Endodermal cell (in vitro differentiated cells): ENCODE measurements around the gene MINPP1. TPM values are rescaled to one million over a fixed set of nuclear protein-coding genes. Genes with fewer than 3 reads are reported as not detected.

Experiments used
- DNase-seq: peaks from one replicate; pipeline ENCODE4 v3.0.0-alpha.2; 2017
- H3K27ac ChIP-seq: 2 replicates; pipeline ENCODE4 v1.5.1; 2013; ENCODE audit warnings: mild to moderate bottlenecking, low read depth, low read length, moderate library complexity
- H3K27me3 ChIP-seq: 2 replicates; pipeline ENCODE4 v1.6.1; 2013; ENCODE audit warnings: mild to moderate bottlenecking, low read length, moderate library complexity; ENCODE audit not compliant: insufficient read depth, control insufficient read depth, poor library complexity, severe bottlenecking
- H3K36me3 ChIP-seq: 2 replicates; pipeline ENCODE4 v1.7.0; 2013; ENCODE audit warnings: mild to moderate bottlenecking, low read length, moderate library complexity; ENCODE audit not compliant: control insufficient read depth, insufficient read depth
- H3K4me1 ChIP-seq: one replicate; pipeline ENCODE4 v1.7.0; 2013; ENCODE audit warnings: low read length; ENCODE audit not compliant: control insufficient read depth, insufficient read depth
- H3K4me3 ChIP-seq: 2 replicates; pipeline ENCODE4 v1.5.1; 2013; ENCODE audit warnings: mild to moderate bottlenecking, low read length, moderate library complexity
- H3K9ac ChIP-seq: 2 replicates; pipeline ENCODE4 v1.6.1; 2013; ENCODE audit warnings: mild to moderate bottlenecking, low read length, moderate library complexity; ENCODE audit not compliant: poor library complexity, severe bottlenecking; ENCODE audit errors: extremely low read depth
- H3K9me3 ChIP-seq: 2 replicates; pipeline ENCODE4 v1.6.1; 2013; ENCODE audit warnings: mild to moderate bottlenecking, low read length, moderate library complexity; ENCODE audit not compliant: control insufficient read depth
- H3K27ac Mint-ChIP-seq: 2 replicates; pipeline ENCODE4 v1.8.0; 2020; ENCODE audit warnings: mixed read lengths
- H3K27me3 Mint-ChIP-seq: 2 replicates; pipeline ENCODE4 v1.8.0; 2021; ENCODE audit warnings: mild to moderate bottlenecking, mixed read lengths; ENCODE audit not compliant: insufficient read depth
- H3K36me3 Mint-ChIP-seq: 2 replicates; pipeline ENCODE4 v1.8.0; 2020; ENCODE audit warnings: low read depth, mixed read lengths
- H3K4me1 Mint-ChIP-seq: 2 replicates; pipeline ENCODE4 v1.8.0; 2020; ENCODE audit warnings: mixed read lengths
- H3K4me3 Mint-ChIP-seq: 2 replicates; pipeline ENCODE4 v1.8.0; 2020; ENCODE audit warnings: mild to moderate bottlenecking, moderate library complexity, mixed read lengths
- H3K9me3 Mint-ChIP-seq: 2 replicates; pipeline ENCODE4 v1.8.0; 2020; ENCODE audit warnings: mild to moderate bottlenecking, mixed read lengths
- CTCF ChIP-seq: fragments of 200-600 bp; sonication (generic); conservative IDR thresholded peaks from 2 replicates; pipeline ENCODE4 v1.5.0; 2021; ENCODE audit warnings: antibody characterized with exemption, mild to moderate bottlenecking
- WGBS, 2 experiments: methylation state at CpG; one replicate each; pipeline versions ENCODE4 v1.1.5 to v1.1.7; 2013; ENCODE audit warnings: missing lambda C conversion rate in 2 of 2, mixed read lengths in 1 of 2; ENCODE audit not compliant: insufficient coverage in 1 of 2, insufficient read length in 1 of 2; 5-methylcytosine and 5-hydroxymethylcytosine counted together
- total RNA-seq, 2 donors: library from RNA; stranded (reverse); fragmentation: NEBNext Ultra II Directional in 1 of 2; extraction: Animal tissue kit (Norgen Biotek cat#: 25700) in 1 of 2; gene quantifications; 2 replicates in 1 of 2; 3 replicates in 1 of 2; pipeline ENCODE4 v1.2.1, GENCODE V29; 2021

The MINPP1 gene
- total RNA-seq, 2 donors from 2014 or later: 32.4 to 40.4 TPM

- Mint-ChIP-seq H3K27me3 (no peaks in the 10 kb centered on the region), H3K36me3 (peaks cover 28% of the 10 kb centered on the region), H3K27ac (no peak overlapping the region), H3K4me3 (no peak overlapping the region), H3K4me1 (peaks cover 18% of the 10 kb centered on the region), H3K9me3 (no peaks in the 10 kb centered on the region)
- H3K36me3 ChIP-seq: peaks cover 49% of the 10 kb centered on the region
- DNase-seq: no peak
- no peaks in the 10 kb centered on the region for H3K27me3 ChIP-seq
- H3K4me1 ChIP-seq: peaks cover 6% of the 10 kb centered on the region
- no peak overlapping the region for H3K9ac ChIP-seq
- H3K27ac ChIP-seq: no peak overlapping the region
- 99 to 100% methylated on average over 1 to 5 of the region's 5 CpGs for WGBS, 2 experiments
- peak overlapping the region; percentile 30 for H3K4me3 ChIP-seq
- H3K9me3 ChIP-seq: no peaks in the 10 kb centered on the region
- no peak for TF ChIP-seq CTCF
Measured at GRCh38 chr10:87507879-87508483, 3.3 kb downstream of the MINPP1 start.

- WGBS, 2 experiments: 89% methylated on average over 1 of the region's 1 CpG; no CpG with 5 or more reads in 1 of the 2 experiments
- Histone ChIP-seq H3K4me3 (no peak overlapping the region), H3K27me3 (no peaks in the 10 kb centered on the region), H3K27ac (no peak overlapping the region), H3K4me1 (peaks cover 4% of the 10 kb centered on the region), H3K9me3 (no peaks in the 10 kb centered on the region), H3K36me3 (peaks cover 57% of the 10 kb centered on the region), H3K9ac (no peak overlapping the region)
- no peak for TF ChIP-seq CTCF
- DNase-seq: no peak
- peaks cover 35% of the 10 kb centered on the region for H3K36me3 Mint-ChIP-seq
- peaks cover 18% of the 10 kb centered on the region for H3K4me1 Mint-ChIP-seq
- no peak overlapping the region for H3K27ac Mint-ChIP-seq
- H3K27me3 Mint-ChIP-seq: no peaks in the 10 kb centered on the region
- no peak overlapping the region for H3K4me3 Mint-ChIP-seq
- no peaks in the 10 kb centered on the region for H3K9me3 Mint-ChIP-seq
Measured at GRCh38 chr10:87508837-87509236, 4.1 kb downstream of the MINPP1 start.

- Histone ChIP-seq H3K9me3 (no peaks in the 10 kb centered on the region), H3K27ac (no peak overlapping the region), H3K4me1 (no peaks in the 10 kb centered on the region), H3K36me3 (peaks cover 69% of the 10 kb centered on the region), H3K27me3 (no peaks in the 10 kb centered on the region), H3K9ac (no peak overlapping the region), H3K4me3 (no peak overlapping the region)
- H3K27ac Mint-ChIP-seq: no peak overlapping the region
- WGBS, 2 experiments: 100% methylated on average over 1 of the region's 3 CpGs; no CpG with 5 or more reads in 1 of the 2 experiments
- no peak for TF ChIP-seq CTCF
- no peaks in the 10 kb centered on the region for H3K9me3 Mint-ChIP-seq
- H3K27me3 Mint-ChIP-seq: no peaks in the 10 kb centered on the region
- peaks cover 18% of the 10 kb centered on the region for H3K4me1 Mint-ChIP-seq
- no peak for DNase-seq
- H3K36me3 Mint-ChIP-seq: peaks cover 47% of the 10 kb centered on the region
- no peak overlapping the region for H3K4me3 Mint-ChIP-seq
Measured at GRCh38 chr10:87510025-87510424, 5.3 kb downstream of the MINPP1 start.
